Left lung (tissue), 10 donors: ENCODE data around the gene CRABP2. TPM values are rescaled to one million over a fixed set of nuclear protein-coding genes. Genes with fewer than 3 reads are reported as not detected.
A peak's percentile ranks its signal among the peaks of the same experiment; 100 is the strongest.

Source experiments
- ATAC-seq: fragments of 200-7000 bp; cut with Tn5 transposase; one replicate; pipeline ENCODE4 v1.9.1; 2020; ENCODE audit warnings: moderate library complexity
- DNase-seq, 4 donors: peaks; one replicate each; pipeline ENCODE4 v3.0.0-alpha.2; 2013 to 2020
- H3K27ac ChIP-seq, 2 donors: fragments of 200-600 bp; sonication (generic) in 1 of 2; one replicate each; pipeline versions ENCODE4 v1.5.0 to v1.8.0; 2020 to 2021
- H3K27me3 ChIP-seq, 2 donors: fragments of 200-600 bp; sonication (generic) in 1 of 2; one replicate each; pipeline versions ENCODE4 v1.5.0 to v1.8.0; 2020 to 2021
- H3K36me3 ChIP-seq, 2 donors: fragments of 200-600 bp; sonication (generic) in 1 of 2; one replicate each; pipeline versions ENCODE4 v1.5.0 to v1.8.0; 2020 to 2021
- H3K4me1 ChIP-seq, 2 donors: fragments of 200-600 bp; one replicate each; pipeline ENCODE4 v1.8.0; 2021
- H3K4me3 ChIP-seq, 2 donors: fragments of 200-600 bp; sonication (generic) in 1 of 2; one replicate each; pipeline versions ENCODE4 v1.5.0 to v1.8.0; 2020 to 2021; ENCODE audit warnings: mild to moderate bottlenecking in 1 of 2
- H3K9me3 ChIP-seq, 2 donors: fragments of 200-600 bp; sonication (generic) in 1 of 2; one replicate each; pipeline versions ENCODE4 v1.5.0 to v1.8.0; 2020 to 2021
- intact Hi-C, 2 donors: fragments of 100-400 bp; cut with DNase I; formaldehyde crosslinking; loops; one replicate each; pipeline versions ENCODE4 v1.11.2 to v1.14.2; 2022
- polyA plus RNA-seq, 6 donors: library from polyadenylated mRNA; unstranded; fragments of 120-200 nt; gene quantifications; one replicate each; pipeline ENCODE4 v1.2.1, GENCODE V29; 2013; ENCODE audit not compliant: insufficient read length in 6 of 6
- total RNA-seq, 2 donors: library from RNA; stranded (reverse); fragmentation: NEBNext Ultra II Directional; extraction: Animal tissue kit (Norgen Biotek cat#: 25700); gene quantifications; one replicate each; pipeline ENCODE4 v1.2.1, GENCODE V29; 2021
- TF ChIP-seq, protein P1 (sequence below), 2 donors: fragments of 200-600 bp; sonication (generic) in 1 of 2; IDR thresholded peaks; one replicate each; pipeline versions ENCODE4 v1.5.0 to v1.8.0; 2021; ENCODE audit warnings: antibody characterized with exemption in 2 of 2
- donor health status: DM: no; HTN: yes; CAD: no.
- donor health status: DM: no; HTN: no; CAD: no.

CRABP2 gene
- total and polyA plus RNA-seq, 8 donors, result 2.7 to 154 (median 98.4) TPM

DNA sequence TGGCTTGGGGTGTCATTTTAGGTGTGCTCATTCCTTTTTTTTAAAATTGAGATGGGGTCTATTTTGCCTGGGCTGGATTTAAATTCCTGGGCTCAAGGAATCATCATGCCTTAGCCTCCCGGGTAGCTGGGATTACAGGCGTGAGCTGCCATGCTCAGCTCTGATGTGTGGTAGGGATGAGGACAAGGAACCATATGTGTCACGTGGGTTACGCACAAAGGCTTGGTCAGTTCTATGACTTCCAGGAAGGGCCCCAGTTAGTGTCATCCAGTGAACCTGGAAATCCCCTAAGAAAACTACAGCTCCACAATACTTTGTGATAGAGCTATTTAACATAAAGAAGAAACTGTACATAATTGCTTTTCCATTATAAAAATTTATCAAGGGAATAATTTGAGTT lies 16.2 kb upstream of the CRABP2 start:
- ATAC-seq, result no peak

GRCh38 chr1:156721131-156721530 lies 15.7 kb upstream of the CRABP2 start:
- peaks cover 12 to 24% of the 10 kb centered on the region in 2 donors for H3K4me1 ChIP-seq
- DNase-seq, result no peak
- intact Hi-C loops, result no loop called here
- no peak overlapping the region for H3K27ac ChIP-seq
- H3K9me3 ChIP-seq, result no peaks in the 10 kb centered on the region
- peaks cover 5 to 77% of the 10 kb centered on the region in 2 donors for H3K36me3 ChIP-seq
- no peak overlapping the region for H3K4me3 ChIP-seq
- H3K27me3 ChIP-seq, result no peaks in the 10 kb centered on the region
- TF ChIP-seq, protein P1, sequence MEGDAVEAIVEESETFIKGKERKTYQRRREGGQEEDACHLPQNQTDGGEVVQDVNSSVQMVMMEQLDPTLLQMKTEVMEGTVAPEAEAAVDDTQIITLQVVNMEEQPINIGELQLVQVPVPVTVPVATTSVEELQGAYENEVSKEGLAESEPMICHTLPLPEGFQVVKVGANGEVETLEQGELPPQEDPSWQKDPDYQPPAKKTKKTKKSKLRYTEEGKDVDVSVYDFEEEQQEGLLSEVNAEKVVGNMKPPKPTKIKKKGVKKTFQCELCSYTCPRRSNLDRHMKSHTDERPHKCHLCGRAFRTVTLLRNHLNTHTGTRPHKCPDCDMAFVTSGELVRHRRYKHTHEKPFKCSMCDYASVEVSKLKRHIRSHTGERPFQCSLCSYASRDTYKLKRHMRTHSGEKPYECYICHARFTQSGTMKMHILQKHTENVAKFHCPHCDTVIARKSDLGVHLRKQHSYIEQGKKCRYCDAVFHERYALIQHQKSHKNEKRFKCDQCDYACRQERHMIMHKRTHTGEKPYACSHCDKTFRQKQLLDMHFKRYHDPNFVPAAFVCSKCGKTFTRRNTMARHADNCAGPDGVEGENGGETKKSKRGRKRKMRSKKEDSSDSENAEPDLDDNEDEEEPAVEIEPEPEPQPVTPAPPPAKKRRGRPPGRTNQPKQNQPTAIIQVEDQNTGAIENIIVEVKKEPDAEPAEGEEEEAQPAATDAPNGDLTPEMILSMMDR (IDR thresholded peaks at IDR 0.05), result no peak
- no peak for ATAC-seq

More for the DNA sequence above, 16.2 kb upstream of the CRABP2 start:
- TF ChIP-seq, protein P1 (IDR thresholded peaks at IDR 0.05), result no peak
- intact Hi-C loops, result no loop called here
- Histone ChIP-seq H3K36me3 (peaks cover 5 to 81% of the 10 kb centered on the region in 2 donors), H3K4me1 (peaks cover 16 to 28% of the 10 kb centered on the region in 2 donors), H3K27me3 (no peaks in the 10 kb centered on the region), H3K27ac (no peak overlapping the region), H3K4me3 (no peak overlapping the region), H3K9me3 (no peaks in the 10 kb centered on the region)
- DNase-seq, result no peak

DNA sequence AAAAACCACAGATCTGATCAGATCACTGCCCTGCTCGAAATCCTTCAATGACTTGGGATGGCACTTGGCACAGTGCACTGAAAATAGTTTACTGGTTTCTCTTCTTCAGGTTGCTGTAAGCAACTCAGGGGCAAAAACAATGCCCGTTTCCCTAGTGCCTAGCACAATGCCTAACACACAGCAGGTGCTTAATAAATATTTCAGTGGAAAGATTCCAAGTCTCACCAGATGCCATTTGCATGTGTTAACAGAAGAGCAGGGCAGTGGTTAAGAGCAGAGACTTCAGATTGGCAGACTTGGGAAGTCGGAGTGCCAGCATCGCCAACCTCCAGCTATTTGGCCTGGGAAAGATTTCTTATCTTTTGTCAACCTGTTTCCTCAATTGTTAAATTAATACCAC lies 12.0 kb upstream of the CRABP2 start:
- no peaks in the 10 kb centered on the region for H3K4me1 ChIP-seq
- DNase-seq, result no peak
- peaks cover 0 to 53% of the 10 kb centered on the region in 2 donors for H3K36me3 ChIP-seq
- H3K27me3 ChIP-seq, result no peaks in the 10 kb centered on the region
- no peak overlapping the region for H3K4me3 ChIP-seq
- H3K9me3 ChIP-seq, result no peaks in the 10 kb centered on the region
- intact Hi-C loops, result no loop called here
- TF ChIP-seq, protein P1 (IDR thresholded peaks at IDR 0.05), result no peak
- H3K27ac ChIP-seq, result no peak overlapping the region
- no peak for ATAC-seq

GRCh38 chr1:156714830-156715229 lies 9.4 kb upstream of the CRABP2 start:
- H3K9me3 ChIP-seq, result no peaks in the 10 kb centered on the region
- ATAC-seq, result no peak
- no peak overlapping the region for H3K4me3 ChIP-seq
- no peak for DNase-seq
- H3K4me1 ChIP-seq, result no peaks in the 10 kb centered on the region
- H3K27me3 ChIP-seq, result no peaks in the 10 kb centered on the region
- peaks cover 0 to 28% of the 10 kb centered on the region in 2 donors for H3K36me3 ChIP-seq
- H3K27ac ChIP-seq, result no peak overlapping the region
- TF ChIP-seq, protein P1 (IDR thresholded peaks at IDR 0.05), result no peak
- intact Hi-C loops, result no loop called here

- peaks cover 0 to 15% of the 10 kb centered on the region in 2 donors for H3K36me3 ChIP-seq
- H3K4me1 ChIP-seq, result no peaks in the 10 kb centered on the region
- no peak overlapping the region for H3K4me3 ChIP-seq
- no peaks in the 10 kb centered on the region for H3K9me3 ChIP-seq
- H3K27me3 ChIP-seq, result peaks cover 0 to 7% of the 10 kb centered on the region in 2 donors
- H3K27ac ChIP-seq, result no peak overlapping the region
- DNase-seq, result no peak
- intact Hi-C loops, result no loop called here
- ATAC-seq, result peak; percentile 20
- TF ChIP-seq, protein P1 (IDR thresholded peaks at IDR 0.05), result no peak
These were observed 7.2 kb upstream of the CRABP2 start for GRCh38 chr1:156712626-156713025.
